HG02938 (cell line): ENCODE data around the gene LRP10.
"Not testable (repeated sequence)": the region's sequence is repeated elsewhere in the genome, so short reads cannot be mapped to it uniquely, and the experiment has no call there.

Source experiments
- ATAC-seq: cut with Tn5 transposase; IDR thresholded peaks from one replicate; pipeline ENCODE4 v1.9.1; 2021; ENCODE audit warnings: mild to moderate bottlenecking, moderate library complexity; ENCODE audit not compliant: unreplicated experiment

The LRP10 gene

DNA sequence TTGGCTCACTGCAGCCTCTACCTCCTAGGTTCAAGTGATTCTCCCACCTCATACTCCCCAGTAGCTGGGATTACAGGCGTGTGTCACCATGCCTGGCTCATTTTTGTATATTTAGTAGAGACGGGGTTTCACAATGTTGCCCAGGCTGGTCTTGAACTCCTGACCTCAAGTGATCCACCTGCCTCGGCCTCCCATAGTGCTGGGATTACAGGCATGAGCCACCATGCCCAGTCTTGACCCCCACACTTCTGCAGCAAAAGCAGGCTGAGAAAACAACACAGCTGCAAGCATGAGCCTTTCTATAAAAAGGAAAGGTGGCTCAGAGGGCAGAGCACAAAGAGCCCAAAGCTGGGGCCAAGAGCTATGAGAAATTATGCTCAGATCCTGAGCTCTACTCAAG is 11.2 kb upstream of the LRP10 start:
- ATAC-seq: not testable (repeated sequence)

DNA sequence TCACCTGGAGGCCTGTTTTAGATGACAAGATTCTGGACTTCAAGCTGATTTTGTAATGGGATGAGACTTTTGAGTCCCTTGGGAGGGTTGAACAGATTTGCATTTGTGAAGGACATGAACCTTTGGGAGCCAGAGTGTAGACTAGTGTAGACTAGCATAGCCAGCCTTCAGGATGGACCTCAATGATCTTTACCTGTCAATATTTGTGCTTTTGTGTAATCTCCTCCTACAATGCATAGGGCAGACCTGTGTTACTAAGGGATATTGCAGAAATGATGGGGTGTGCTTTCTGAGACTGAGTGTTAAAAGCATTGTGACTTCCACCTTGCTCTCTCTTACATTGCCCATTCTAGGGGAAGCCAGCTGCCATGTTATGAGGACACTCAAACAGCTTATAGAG is 9.9 kb upstream of the LRP10 start:
- ATAC-seq: no peak

- no peak for ATAC-seq
Measured at GRCh38 chr14:22864979-22865378, 6.6 kb upstream of the LRP10 start.

DNA sequence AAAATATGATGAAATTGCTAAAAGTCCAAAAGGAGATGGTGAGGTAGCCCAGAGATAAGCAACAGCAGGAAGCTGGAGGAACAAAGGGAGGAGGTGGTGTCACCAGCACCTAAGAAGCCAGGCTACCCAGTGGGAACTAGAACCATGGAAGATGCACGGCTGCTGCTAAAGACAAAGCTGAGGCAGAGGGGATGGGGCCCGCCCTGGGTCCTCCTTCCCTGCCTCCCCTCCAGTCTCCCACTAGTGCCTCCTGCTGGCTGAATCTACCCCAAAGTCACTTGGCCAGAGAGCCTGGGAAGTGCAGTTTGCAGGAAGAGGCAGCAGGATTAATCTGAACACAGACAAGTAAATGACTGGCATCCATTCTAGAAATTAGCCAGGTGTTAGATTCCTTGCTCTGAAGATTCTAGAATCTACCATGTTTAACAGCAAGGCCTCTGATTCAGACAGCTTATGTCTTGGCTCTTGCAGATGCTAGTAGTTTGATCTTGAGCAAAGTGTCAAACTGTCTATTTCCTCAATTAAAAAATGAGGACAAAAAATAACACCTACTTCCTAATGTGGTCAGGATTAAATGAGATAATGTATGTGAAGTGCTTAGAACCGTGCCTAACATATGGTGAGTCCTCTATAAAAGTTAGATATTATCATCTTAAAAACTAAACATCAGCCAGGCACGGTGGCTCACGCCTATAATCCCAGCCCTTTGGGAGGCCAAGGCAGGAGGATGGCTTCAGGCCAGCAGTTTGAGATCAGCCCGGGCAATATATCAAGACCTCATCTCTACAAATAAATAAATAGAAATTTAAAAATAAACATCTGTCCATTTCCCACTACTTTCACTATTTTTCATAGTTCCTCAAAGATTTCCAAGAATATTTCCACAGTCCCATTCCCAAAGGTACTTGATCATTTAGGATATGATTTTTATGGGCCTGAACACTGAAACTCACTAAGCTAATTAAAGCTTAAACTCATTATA is 5.8 kb upstream of the LRP10 start:
- no peak for ATAC-seq

GRCh38 chr14:22866874-22867273 is 4.7 kb upstream of the LRP10 start:
- no peak for ATAC-seq

DNA sequence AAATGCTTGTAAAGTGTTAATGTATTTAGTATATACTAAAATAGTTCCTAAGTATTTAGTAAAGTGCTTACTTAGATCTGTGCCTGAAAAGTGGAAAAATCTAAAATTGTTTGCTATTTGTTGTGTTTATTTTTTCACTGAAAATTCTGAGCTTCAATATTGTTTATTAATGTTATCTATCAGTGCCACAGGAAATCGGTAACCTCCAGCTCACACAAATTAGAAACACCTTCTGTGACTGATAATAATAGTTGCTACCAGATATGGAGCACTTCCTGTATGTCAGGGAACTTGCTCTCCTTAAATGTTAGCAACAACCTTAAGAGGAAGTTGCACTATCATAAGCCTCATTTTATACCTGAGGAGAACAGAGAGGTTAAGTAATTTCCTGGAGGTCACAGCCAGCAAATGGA is 723 bp upstream of the LRP10 start:
- ATAC-seq: peak; percentile 41

GRCh38 chr14:22872033-22872832 is 693 bp downstream of the LRP10 start:
- peak; percentile 15 for ATAC-seq

DNA sequence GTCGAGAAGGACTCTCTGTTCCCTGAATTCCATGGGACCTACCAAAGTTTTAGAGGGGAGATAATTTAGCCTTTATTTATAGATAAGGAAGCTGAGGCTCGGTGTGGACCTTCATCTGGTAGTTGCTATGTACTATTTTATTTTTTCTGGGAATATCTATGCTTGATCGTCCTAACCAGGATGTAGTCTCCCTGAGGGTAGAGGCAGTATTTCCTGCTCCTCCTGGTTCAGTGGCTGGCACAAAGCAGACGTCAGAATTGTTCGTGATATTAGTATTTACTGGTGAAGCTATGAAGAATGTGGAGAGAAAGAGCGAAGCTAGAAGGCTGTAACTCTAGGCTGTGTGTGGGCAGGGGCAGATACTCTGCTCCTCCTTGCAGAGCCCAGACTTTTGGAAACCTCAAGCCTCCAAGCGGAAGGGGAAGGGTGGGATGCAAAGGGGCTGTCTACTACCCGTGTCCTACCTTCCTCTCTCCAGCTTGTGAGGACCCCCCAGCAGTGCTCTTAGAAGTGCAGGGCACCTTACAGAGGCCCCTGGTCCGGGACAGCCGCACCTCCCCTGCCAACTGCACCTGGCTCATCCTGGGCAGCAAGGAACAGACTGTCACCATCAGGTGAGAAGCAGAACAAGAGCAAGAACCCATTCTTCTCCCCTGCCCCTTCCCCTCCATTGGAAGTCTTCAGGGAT is 1.4 kb downstream of the LRP10 start:
- no peak for ATAC-seq

- ATAC-seq: no peak
Measured at GRCh38 chr14:22875003-22875747, 3.6 kb downstream of the LRP10 start.

- ATAC-seq: no peak
Measured at GRCh38 chr14:22875748-22876319, 4.3 kb downstream of the LRP10 start.

GRCh38 chr14:22877000-22877501 is 5.5 kb downstream of the LRP10 start:
- no peak for ATAC-seq

- no peak for ATAC-seq
Measured at GRCh38 chr14:22878271-22879246, 7.0 kb downstream of the LRP10 start.

GRCh38 chr14:22882064-22882463 is 10.5 kb downstream of the LRP10 start:
- ATAC-seq: no peak

DNA sequence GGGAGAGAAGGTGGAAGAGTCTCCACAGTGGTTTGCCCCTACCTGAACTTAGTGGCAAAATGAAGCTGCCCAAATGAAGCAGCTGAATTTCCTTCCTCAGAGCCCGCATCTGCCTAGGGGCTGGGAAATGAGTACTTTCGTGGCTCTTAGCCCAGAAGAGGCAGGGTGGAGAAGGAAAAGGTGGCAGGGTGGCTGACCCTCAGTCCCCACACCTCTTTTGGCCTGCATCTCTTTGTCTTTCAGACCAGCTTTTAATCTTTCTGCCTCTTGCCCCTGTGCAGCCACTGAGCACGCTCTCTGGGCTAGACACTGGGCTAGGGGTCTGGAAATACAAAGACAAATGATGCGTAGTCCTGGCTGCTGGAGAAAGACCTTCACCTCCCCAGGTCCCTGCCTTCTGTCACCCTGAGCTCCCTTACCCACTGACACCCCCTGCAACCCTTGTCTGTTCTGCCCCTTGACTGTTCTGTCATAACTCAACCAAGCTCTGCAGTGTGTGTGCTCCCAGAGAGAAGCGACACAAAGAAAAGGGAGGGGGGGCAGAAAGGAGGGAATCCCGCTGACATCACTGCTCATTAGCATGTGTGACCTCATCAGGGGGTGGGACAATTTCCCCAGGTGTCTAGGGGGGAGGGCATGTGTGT is 11.1 kb downstream of the LRP10 start:
- no peak for ATAC-seq

- no peak for ATAC-seq
Measured at GRCh38 chr14:22883173-22883976, 11.8 kb downstream of the LRP10 start, which contains the start of gene REM2. TSS of gene REM2 (plus strand) at chr14:22883222. CDS start at chr14:22883288, 66 bp downstream.

DNA sequence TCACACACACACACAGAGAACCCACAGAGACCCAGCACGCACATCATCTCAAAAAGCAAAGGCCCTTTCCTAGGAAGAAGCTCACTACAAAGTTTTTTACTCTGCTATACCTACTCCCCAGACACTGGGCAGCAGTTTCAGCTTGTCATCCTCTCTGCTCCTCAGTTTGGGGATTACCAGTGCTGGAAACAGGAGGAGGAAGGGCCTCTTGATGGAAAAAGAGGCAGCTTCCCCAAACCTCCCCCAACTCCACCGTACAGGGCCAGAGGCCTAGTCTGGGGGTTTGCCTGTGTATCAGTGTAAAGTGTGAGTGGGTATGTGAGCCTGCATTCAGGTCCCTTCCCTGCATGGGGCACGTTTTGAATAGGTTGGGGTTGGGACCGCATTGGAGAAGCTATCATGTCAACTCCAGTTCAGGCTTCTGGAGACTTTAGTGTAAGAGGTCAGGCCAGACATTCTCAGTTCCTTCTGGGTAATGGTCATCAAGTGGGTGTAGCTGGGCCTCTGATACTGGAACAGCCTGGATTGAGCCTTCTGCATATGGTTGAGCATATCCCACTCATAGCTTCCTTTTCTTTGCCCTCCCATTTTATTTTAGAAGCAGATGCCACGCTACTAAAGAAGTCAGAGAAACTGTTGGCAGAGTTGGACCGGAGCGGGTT is 12.7 kb downstream of the LRP10 start:
- no peak for ATAC-seq
